HCT116 (cell line): ENCODE results near the gene PARP9.

Source experiments
- EGR1 ChIP-seq: IDR thresholded peaks from 2 replicates; pipeline ENCODE4 v1.6.1; 2012; ENCODE audit warnings: low read depth
- EZH2 ChIP-seq: fragments of 200-600 bp; sonication (generic); IDR thresholded peaks from 2 replicates; pipeline ENCODE4 v1.6.1; 2017; ENCODE audit warnings: antibody characterized with exemption, mixed run types
- TF ChIP-seq, protein P1 (sequence below), 3 experiments: fragments of 200-600 bp in 1 of 3; sonication (generic) in 1 of 3; IDR thresholded peaks in 2 of 3; conservative IDR thresholded peaks in 1 of 3; 2 replicates each; pipeline ENCODE4 v1.5.1; 2012 to 2017; ENCODE audit warnings: low read depth in 2 of 3, low read length in 2 of 3, antibody characterized with exemption in 1 of 3, borderline replicate concordance in 1 of 3, control low read depth in 1 of 3, mild to moderate bottlenecking in 1 of 3, mixed read lengths in 1 of 3, mixed run types in 1 of 3, moderate library complexity in 1 of 3; ENCODE audit not compliant: insufficient read depth in 1 of 3

- TF ChIP-seq, protein P1, sequence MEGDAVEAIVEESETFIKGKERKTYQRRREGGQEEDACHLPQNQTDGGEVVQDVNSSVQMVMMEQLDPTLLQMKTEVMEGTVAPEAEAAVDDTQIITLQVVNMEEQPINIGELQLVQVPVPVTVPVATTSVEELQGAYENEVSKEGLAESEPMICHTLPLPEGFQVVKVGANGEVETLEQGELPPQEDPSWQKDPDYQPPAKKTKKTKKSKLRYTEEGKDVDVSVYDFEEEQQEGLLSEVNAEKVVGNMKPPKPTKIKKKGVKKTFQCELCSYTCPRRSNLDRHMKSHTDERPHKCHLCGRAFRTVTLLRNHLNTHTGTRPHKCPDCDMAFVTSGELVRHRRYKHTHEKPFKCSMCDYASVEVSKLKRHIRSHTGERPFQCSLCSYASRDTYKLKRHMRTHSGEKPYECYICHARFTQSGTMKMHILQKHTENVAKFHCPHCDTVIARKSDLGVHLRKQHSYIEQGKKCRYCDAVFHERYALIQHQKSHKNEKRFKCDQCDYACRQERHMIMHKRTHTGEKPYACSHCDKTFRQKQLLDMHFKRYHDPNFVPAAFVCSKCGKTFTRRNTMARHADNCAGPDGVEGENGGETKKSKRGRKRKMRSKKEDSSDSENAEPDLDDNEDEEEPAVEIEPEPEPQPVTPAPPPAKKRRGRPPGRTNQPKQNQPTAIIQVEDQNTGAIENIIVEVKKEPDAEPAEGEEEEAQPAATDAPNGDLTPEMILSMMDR (IDR thresholded peaks at IDR 0.05 in 2 of 3, conservative IDR thresholded peaks at IDR 0.05 in 1 of 3; ENCODE audit: borderline replicate concordance in 1 of 3, insufficient read depth in 1 of 3, low read depth in 2 of 3, low read length in 2 of 3) = no peak
- TF ChIP-seq EGR1 = no peak
- TF ChIP-seq EZH2 = no peak
These were observed 12.3 kb upstream of the PARP9 start for GRCh38 chr3:122576174-122576940.
